Fibroblast of lung (primary cell): ENCODE measurements around the gene MRPL37. TPM values are rescaled to one million over a fixed set of nuclear protein-coding genes. Genes with fewer than 3 reads are reported as not detected.

Experiments used
- DNase-seq, 2 donors: peaks; one replicate each; pipeline versions ENCODE4 v3.0.0 to v3.0.0-alpha.2; 2010; ENCODE audit warnings: low read depth in 2 of 2
- H2AFZ ChIP-seq: 2 replicates; pipeline ENCODE4 v1.5.1; 2012; ENCODE audit warnings: low read length, control low read depth, inconsistent platforms
- H3K27ac ChIP-seq: 2 replicates; pipeline ENCODE4 v1.5.1; 2011; ENCODE audit warnings: low read length, control low read depth; ENCODE audit not compliant: insufficient read depth
- H3K27me3 ChIP-seq: 2 replicates; pipeline ENCODE4 v1.5.1; 2011; ENCODE audit warnings: mild to moderate bottlenecking, low read length; ENCODE audit not compliant: control insufficient read depth, insufficient read depth
- H3K36me3 ChIP-seq: 2 replicates; pipeline ENCODE4 v1.5.1; 2011; ENCODE audit warnings: low read length; ENCODE audit not compliant: control insufficient read depth, insufficient read depth
- H3K4me1 ChIP-seq: 2 replicates; pipeline ENCODE4 v1.5.1; 2011; ENCODE audit warnings: low read length; ENCODE audit not compliant: control insufficient read depth, insufficient read depth; ENCODE audit errors: extremely low read depth
- H3K4me2 ChIP-seq: 2 replicates; pipeline ENCODE4 v1.5.1; 2011; ENCODE audit warnings: low read length, control low read depth; ENCODE audit not compliant: insufficient read depth; ENCODE audit errors: extremely low read depth
- H3K4me3 ChIP-seq, 4 experiments: fragments of 200-600 bp in 1 of 4; sonication (generic) in 1 of 4; replicated peaks in 1 of 4; 2 replicates each; pipeline ENCODE4 v1.5.1; 2011 to 2016; ENCODE audit warnings: low read length in 4 of 4, low read depth in 3 of 4, mild to moderate bottlenecking in 3 of 4, control low read depth in 2 of 4, inconsistent platforms in 1 of 4, mixed read lengths in 1 of 4; ENCODE audit not compliant: insufficient read depth in 1 of 4; ENCODE audit errors: control extremely low read depth in 1 of 4
- H3K79me2 ChIP-seq: 2 replicates; pipeline ENCODE4 v1.5.1; 2012; ENCODE audit warnings: mild to moderate bottlenecking, low read length, inconsistent platforms; ENCODE audit not compliant: control insufficient read depth, insufficient read depth
- H3K9ac ChIP-seq: 2 replicates; pipeline ENCODE4 v1.5.1; 2011; ENCODE audit warnings: mild to moderate bottlenecking, low read length, control low read depth; ENCODE audit not compliant: insufficient read depth
- H3K9me3 ChIP-seq: 2 replicates; pipeline ENCODE4 v1.5.1; 2012; ENCODE audit warnings: low read depth, low read length; ENCODE audit not compliant: control insufficient read depth, insufficient read depth
- H4K20me1 ChIP-seq: 2 replicates; pipeline ENCODE4 v1.5.1; 2011; ENCODE audit warnings: low read length; ENCODE audit not compliant: control insufficient read depth, insufficient read depth; ENCODE audit errors: extremely low read depth
- CTCF ChIP-seq, 2 donors: IDR thresholded peaks in 1 of 2; conservative IDR thresholded peaks in 1 of 2; 1 replicate in 1 of 2; 2 replicates in 1 of 2; pipeline ENCODE4 v1.5.1; 2011 to 2012; ENCODE audit warnings: low read length in 2 of 2, control low read depth in 1 of 2, inconsistent platforms in 1 of 2, low read depth in 1 of 2, mild to moderate bottlenecking in 1 of 2
- EZH2 ChIP-seq: IDR thresholded peaks from 2 replicates; pipeline ENCODE4 v1.5.1; 2012; ENCODE audit warnings: low read length, control low read depth, mild to moderate bottlenecking; ENCODE audit errors: missing control alignments
- polyA plus RNA-seq, 2 donors: library from polyadenylated mRNA; depleted of rRNA in 1 of 2; stranded (reverse) in 1 of 2; unstranded in 1 of 2; fragments of >200 nt; gene quantifications; 2 replicates each; pipeline ENCODE4 v1.2.1, GENCODE V29; 2011 to 2012; ENCODE audit warnings: missing spikeins in 1 of 2
- total RNA-seq: library from RNA; depleted of rRNA; stranded (reverse); fragments of >200 nt; gene quantifications from 2 replicates; pipeline ENCODE4 v1.2.1, GENCODE V29; 2014

MRPL37 gene
- total and polyA plus RNA-seq, 2 donors (not counting 1 experiment from before 2014, with no cell fraction given), result 21.7 to 43.6 TPM

- peaks cover 1% of the 10 kb centered on the region for H3K36me3 ChIP-seq
- no peak overlapping the region for H2AFZ ChIP-seq
- peak in 1 of 2 donors; percentile 29 for DNase-seq
- peaks cover 24% of the 10 kb centered on the region for H3K4me1 ChIP-seq
- no peaks in the 10 kb centered on the region for H3K27me3 ChIP-seq
- H3K4me3 ChIP-seq, result no peak overlapping the region
- no peak overlapping the region for H3K27ac ChIP-seq
- H3K79me2 ChIP-seq, result no peaks in the 10 kb centered on the region
- no peaks in the 10 kb centered on the region for H4K20me1 ChIP-seq
- H3K9me3 ChIP-seq, result no peaks in the 10 kb centered on the region
- TF ChIP-seq EZH2 (no peak), CTCF (conservative IDR thresholded peaks at IDR 0.05 in 1 of 2, IDR thresholded peaks at IDR 0.05 in 1 of 2; ENCODE audit: low read depth in 1 of 2, low read length in 2 of 2) (no peak)
- H3K9ac ChIP-seq, result no peak overlapping the region
- H3K4me2 ChIP-seq, result no peak overlapping the region
These were observed 49.0 kb downstream of the MRPL37 start for GRCh38 chr1:54248966-54249365.

- Histone ChIP-seq H3K4me1 (peaks cover 27% of the 10 kb centered on the region), H3K4me2 (peak overlapping the region; percentile 60), H3K79me2 (no peaks in the 10 kb centered on the region), H3K9ac (no peak overlapping the region), H4K20me1 (no peaks in the 10 kb centered on the region), H3K4me3 (no peak overlapping the region), H3K9me3 (no peaks in the 10 kb centered on the region), H3K27me3 (no peaks in the 10 kb centered on the region), H3K36me3 (peaks cover 1% of the 10 kb centered on the region), H2AFZ (peak overlapping the region; percentile 18), H3K27ac (peak overlapping the region; percentile 73)
- peak; percentile 58 to 63 for DNase-seq
- no peak for TF ChIP-seq EZH2
- no peak for TF ChIP-seq CTCF (conservative IDR thresholded peaks at IDR 0.05 in 1 of 2, IDR thresholded peaks at IDR 0.05 in 1 of 2; ENCODE audit: low read depth in 1 of 2, low read length in 2 of 2)
These were observed 50.0 kb downstream of the MRPL37 start for GRCh38 chr1:54249819-54250435.

- TF ChIP-seq CTCF (conservative IDR thresholded peaks at IDR 0.05 in 1 of 2, IDR thresholded peaks at IDR 0.05 in 1 of 2; ENCODE audit: low read depth in 1 of 2, low read length in 2 of 2), result no peak
- TF ChIP-seq EZH2, result no peak
- Histone ChIP-seq H3K4me1 (peaks cover 29% of the 10 kb centered on the region), H3K27me3 (no peaks in the 10 kb centered on the region), H3K4me3 (no peak overlapping the region), H3K36me3 (peaks cover 1% of the 10 kb centered on the region), H4K20me1 (no peaks in the 10 kb centered on the region), H3K79me2 (no peaks in the 10 kb centered on the region), H3K27ac (peak overlapping the region; percentile 73), H3K9ac (no peak overlapping the region), H2AFZ (no peak overlapping the region), H3K4me2 (no peak overlapping the region), H3K9me3 (no peaks in the 10 kb centered on the region)
- DNase-seq, result no peak
These were observed 50.7 kb downstream of the MRPL37 start for GRCh38 chr1:54250670-54251069.
